Activated CD4-positive, alpha-beta T cell treated with anti-CD3 and anti-CD28 coated beads for 48 hours (primary cell): ENCODE results near the gene ADAP2.
"Not testable (repeated sequence)": the region's sequence is repeated elsewhere in the genome, so short reads cannot be mapped to it uniquely, and the experiment has no call there.

ENCODE experiments used
- DNase-seq: peaks from one replicate; pipeline ENCODE4 v3.0.0-alpha.2; 2020

ADAP2 gene, protein sequence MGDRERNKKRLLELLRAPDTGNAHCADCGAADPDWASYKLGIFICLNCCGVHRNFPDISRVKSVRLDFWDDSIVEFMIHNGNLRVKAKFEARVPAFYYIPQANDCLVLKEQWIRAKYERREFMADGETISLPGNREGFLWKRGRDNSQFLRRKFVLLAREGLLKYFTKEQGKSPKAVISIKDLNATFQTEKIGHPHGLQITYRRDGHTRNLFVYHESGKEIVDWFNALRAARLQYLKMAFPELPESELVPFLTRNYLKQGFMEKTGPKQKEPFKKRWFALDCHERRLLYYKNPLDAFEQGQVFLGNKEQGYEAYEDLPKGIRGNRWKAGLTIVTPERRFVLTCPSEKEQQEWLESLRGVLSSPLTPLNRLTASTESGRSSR

DNA sequence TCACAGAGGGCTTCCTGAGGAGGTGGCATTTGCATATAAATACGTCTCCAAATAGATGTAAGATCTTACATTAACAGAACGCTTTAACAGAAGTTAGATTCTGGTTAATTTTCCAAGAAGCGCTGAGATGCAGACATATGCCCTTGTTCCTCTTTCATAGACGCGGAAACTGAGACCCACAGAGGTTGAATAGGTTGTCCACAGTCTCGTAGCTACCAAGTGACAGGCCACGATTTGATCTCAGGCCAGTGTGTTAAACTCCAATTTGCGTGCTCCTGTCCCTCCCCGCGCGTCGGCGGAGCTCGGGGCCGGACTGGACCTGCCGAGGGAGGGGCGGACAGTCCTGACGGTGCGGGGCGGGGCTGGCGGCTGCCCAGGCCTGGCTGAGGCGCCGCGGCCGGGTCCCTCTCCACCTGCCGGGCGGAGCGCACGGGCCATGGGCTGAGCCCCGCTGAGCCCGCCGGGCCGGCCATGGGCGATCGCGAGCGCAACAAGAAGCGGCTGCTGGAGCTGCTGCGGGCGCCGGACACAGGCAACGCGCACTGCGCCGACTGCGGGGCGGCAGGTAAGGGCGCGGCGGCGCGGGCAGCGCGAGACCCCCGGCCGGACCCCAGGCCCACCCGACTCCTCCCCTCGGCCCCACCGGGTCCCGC lies at the start of gene ADAP2:
TSS of gene ADAP2 (plus strand) at position 402 of the 653 bp plus-strand sequence. CDS start at position 472, 70 bp downstream.
- DNase-seq: no peak

DNA sequence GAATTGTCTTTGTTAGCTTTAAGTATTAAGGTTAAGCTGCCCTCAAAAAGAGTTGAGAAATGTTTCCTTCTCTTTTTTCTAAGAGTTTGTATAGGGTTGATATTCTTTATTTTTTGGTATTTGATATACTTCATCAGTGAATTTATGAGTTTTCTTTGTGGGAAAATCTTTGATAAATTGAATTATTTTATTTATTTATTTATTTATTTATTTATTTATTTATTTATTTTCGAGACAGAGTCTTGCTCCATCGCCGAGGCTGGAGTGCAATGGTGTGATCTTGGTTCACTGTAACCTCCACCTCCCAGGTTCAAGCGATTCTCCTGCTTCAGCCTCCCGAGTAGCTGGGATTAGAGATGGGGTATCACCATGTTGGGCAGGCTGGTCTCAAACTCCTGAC lies 35.6 kb upstream of the ADAP2 start:
- no peak for DNase-seq

DNA sequence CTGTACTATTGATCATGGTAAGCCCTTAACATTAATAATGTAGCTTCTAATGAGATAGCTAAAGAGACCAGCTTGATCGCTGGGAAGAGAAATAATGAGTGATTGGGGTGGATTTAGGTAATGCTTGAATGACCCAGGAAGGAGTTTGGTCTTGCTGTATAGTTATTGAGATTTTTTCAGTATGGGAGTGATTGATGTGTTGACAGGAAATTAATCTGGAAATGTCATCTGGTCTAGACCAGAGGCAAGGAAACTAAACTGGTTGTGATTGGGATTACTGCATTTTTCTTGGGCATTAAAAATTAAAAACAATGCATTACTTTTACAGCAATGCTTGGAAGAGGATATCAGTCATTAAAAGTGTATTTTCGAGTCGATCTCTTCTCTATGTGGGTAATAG lies 27.5 kb upstream of the ADAP2 start:
- no peak for DNase-seq

DNA sequence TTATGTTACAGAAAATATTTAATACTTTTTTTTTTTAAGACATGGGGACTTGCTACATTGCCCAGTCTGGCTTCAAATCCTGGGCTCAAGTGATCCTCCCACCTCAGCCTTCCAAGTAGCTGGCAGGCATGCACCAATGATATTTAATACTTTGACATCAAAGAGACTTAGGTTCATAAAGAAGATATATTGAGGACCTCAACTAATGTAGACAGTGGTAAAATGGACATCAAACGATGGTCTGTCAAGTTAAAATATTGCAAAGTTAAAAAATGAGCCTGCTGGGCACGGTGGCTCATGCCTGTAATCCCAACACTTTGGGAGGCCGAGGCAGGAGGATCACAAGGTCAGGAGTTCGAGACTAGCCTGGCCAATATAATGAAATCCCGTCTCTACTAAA lies 24.4 kb upstream of the ADAP2 start:
- DNase-seq: no peak

DNA sequence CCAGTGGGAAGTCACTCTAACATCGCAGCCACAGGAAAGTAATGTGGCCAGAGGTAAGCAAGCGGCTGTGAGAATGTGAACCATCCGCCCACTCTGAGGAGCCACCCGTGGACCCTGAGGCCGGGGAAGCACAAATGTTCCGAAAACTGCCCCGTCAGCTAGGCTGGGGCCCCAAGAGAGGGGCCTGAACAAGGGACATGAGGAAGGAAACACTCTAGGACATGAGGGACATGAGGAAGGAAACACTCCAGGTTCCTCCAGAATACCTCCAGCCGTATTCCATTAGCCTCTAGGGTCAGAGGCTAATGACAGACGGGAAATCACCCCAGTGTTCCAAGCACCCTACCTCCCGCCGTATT lies 16.0 kb upstream of the ADAP2 start:
- peak; percentile 27 for DNase-seq

DNA sequence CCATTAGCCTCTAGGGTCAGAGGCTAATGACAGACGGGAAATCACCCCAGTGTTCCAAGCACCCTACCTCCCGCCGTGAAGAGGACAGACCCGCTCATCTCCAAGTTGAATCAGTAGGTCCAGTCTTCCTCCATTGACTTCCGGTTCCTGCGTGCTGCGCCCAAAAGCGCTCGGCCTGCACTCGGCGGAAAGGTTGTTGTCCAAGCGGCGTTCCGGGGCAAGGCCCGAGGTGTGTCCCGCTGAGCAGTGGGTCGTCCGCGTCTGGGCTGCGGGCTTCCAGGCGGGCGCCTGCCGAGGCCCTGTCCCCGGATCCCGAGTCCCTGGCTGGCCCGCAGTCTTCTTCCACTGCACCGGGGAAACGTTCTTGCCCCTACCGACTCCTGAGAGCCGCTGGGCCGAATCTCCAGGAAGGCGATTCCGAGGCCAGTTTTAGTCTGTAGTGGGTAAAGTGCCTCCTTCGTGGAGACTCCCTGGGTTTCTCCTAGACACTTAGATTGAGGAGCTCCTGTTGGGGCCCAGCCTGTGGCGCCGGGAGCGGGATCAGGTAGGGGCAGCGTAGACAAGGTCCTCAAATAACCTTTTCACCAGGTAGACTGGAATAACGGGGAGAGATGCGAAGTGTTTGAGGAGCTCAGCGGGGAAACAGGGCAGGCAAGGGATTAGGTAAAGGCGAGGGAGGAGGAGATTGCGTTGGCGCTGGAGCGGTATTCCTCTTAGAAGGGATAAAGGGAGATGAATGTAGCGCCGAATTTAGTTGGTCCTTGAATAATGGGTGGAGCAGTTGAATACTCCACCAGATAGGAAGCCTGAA lies 15.4 kb upstream of the ADAP2 start, which contains the start of gene TEFM:
TSS of gene TEFM (minus strand) at position 138 of the 811 bp plus-strand sequence. CDS start at position 98, 40 bp downstream.
- peak; percentile 94 for DNase-seq

DNA sequence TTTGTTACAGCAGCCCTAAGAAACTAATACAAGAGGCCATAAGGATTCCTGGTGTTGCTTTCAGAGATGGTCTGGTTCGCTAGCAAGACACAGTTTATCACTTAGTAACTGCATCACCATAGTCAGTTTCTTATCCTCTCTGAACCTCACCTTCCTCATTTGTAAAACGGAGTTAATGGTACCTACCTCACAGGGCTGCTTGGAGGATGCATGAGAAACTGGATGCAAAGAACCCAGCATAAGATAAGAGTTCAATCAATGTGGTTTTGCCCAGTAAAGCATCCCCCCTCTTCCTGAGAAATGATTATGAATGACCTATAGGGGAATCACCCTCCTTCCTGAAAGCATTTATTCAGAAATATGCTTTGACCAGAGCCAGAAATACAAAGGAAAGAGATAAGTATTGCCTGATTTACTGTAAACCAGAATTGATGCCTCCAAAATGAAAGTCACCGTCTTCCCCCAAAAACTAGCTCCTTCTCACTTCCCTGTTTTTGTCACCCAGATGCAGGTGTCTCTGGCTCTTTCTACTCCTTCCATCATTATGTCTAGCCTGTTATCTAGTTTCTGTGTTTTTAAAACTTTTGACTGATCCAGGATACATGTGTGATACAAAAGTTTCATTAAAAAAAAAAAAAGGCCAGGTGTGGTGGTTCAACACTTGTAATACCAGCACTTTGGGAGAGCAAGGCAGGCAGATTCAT lies 12.9 kb upstream of the ADAP2 start:
- DNase-seq: no peak

DNA sequence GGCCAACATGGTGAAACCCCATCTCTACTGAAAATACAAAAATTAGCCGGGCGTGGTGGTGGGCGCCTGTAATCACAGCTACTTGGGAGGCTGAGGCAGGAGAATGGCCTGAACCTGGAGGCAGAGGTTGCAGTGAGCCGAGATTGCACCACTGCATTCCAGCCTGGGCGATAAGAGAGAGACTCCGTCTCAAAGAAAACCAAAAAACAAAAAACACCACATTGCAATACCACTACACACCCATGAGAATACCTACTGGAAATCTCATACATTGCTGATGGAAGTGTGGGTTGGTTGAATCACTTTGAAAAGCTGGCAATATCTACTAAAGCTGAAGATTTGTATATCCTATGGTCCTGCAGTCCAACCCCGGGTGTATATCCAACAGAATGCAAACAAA lies 11.6 kb upstream of the ADAP2 start:
- DNase-seq: not testable (repeated sequence)

DNA sequence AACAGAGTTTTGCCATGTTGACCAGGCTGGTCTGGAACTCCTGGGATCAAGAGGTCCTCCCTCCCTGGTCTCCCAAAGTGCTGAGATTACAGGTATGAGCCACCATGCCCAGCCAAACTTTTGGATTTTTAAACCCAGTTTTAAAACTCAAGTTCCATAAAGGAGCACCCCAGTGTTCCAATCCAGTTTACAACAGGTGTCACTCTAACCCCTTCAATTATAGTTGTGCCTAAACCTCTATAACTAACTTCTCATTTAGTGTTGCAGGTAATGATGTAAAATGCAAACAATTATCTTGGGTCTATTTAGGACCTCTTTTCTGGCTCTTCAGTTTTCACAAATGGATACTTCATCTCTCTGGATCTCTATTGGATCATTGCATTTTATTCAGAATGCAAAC lies 7.8 kb upstream of the ADAP2 start:
- no peak for DNase-seq

DNA sequence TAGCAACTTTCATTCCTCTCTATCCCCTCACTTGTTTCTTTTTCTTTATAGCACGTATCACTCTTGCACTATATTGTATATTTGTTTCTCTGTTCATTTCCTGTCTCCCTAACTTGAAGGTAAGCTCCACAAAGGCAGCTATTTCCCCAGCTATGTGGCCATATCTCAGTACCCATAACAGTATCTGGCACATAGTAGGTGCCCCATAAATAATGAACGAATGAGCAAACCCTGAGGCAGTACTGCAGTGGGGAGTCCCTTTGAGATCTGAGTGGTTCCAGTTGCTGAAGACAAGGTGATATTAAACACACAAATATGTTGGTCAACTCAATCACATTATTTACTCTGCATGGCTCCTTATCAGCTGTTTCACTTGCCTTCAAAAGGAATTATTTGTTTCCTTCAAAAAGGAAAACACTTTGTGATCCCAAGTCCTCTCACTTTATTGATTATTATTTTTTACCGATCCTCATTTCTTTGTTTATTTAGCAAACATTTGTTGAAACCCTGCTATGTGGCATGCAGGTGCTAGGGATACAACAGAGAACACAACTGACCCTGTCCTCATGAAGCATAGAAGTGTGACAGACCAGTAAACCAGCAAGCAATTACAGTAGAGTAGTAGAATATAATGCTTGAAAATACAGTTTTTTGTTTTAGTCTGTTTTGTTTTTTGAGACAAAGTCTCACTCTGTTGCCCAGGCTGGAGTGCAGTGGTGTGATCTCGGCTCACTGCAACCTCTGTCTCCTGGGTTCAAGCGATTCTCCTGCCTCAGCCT lies 5.7 kb upstream of the ADAP2 start:
- DNase-seq: no peak

DNA sequence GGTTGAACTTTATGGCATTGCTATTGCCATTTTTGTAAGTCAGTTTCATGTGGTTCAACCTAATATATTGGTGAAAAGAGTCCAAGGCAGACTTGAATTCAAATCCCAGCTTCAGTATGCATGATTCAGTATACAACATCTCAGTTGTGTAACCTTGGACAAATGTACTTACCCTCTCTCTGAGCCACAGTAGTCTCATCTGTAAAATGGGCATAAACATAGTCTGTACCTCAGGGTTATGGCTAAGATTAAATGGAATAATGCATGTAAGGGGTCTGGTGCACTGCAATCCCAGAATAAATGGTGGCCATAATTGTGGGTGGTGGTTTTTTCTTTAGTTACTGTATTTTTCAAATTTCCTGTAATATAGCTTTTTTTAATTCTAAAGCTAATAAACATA lies 4.7 kb upstream of the ADAP2 start:
- DNase-seq: no peak

DNA sequence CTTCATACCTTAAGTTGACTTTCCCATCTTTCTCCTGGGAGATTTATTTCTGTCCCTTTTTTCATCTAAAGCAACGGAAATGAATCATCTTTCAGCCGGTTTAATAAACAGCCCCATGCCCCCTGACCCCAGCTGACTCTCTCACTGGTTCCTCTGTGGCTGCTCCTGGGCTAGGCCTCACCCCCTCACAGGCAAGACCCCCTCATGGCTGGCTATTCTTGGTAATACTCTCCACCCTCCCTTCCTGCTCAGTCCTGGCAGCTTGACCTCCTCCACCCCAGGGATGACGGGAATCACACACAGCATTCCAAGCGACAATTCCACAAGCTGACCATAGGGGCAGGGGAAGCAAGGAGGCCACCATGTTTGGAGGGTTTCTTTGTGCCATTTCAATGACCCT lies 1.5 kb upstream of the ADAP2 start:
- no peak for DNase-seq

DNA sequence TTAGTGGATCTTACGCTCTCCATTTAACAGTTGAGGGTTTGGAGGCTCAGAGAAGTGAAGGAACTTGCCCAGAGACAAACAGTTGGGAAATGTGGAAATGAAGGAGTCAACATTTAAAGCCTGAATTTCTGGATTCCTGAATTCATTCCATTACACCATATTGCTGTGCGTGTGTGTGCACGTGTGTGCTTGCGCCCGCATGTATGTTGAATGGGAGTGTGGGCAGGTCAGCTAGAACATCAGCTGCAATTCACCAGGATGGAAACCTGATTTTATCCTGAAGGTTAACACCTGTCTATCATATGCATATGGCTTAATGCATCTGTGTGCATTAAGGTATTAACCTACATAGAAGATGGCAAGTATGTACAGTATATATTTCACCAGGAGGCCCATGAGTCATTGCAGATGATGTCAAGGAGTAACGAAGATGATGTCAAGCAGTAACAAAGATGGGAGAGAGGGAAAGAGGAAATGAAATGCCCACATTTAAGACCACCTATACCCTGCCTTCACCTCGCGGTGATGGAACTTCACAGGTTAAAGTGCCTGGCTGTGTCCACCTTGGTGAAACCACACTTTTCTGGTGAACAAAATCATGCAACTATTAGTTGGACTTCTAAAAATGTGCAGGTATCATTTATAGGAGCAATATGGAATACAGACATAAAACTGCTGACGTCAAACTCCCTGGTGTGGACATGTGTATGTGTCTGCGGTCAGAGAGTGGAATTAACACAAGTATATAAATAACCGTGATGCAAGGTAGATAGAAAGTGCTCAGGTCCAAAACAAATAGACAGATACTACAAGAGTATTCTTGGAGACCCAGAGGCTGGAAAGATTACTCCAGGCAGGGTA lies 832 bp upstream of the ADAP2 start:
- no peak for DNase-seq

DNA sequence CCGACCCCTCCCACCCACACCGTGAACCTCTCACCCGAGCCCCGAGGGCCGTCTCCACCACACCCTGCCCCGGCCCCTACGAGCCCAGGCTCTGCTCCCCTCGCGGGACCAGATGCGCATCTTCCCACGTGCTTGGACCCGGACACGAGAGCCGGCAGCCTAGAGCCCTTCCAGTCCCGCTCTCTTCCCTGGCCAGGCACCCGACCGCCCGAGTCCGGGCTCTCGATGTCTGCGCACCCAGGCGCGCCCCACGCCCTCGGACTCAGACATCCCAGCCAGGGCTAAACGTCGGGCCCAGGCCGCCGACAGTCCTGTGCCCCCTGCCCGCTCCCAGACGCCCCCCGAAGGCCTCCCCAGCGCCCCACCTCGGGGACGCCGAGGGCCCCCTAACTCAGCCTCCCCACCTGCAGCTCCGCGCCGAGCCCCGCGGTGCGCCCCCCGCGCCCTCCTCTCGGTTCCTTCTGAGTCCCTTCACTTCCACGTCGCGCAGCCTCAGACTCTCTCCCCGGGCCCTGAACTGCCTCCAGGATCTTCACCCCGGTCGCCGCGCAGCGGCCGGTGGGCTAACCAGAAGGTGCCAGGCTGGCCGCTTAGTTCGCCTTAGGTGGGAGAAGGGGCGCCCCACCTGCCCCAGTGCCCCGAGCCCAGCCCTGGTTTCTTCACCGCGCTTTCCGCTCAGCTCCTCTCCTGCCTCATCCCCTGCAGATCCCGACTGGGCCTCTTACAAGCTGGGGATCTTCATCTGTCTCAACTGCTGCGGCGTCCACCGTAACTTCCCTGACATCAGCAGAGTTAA lies 688 bp downstream of the ADAP2 start:
- peak; percentile 12 for DNase-seq

DNA sequence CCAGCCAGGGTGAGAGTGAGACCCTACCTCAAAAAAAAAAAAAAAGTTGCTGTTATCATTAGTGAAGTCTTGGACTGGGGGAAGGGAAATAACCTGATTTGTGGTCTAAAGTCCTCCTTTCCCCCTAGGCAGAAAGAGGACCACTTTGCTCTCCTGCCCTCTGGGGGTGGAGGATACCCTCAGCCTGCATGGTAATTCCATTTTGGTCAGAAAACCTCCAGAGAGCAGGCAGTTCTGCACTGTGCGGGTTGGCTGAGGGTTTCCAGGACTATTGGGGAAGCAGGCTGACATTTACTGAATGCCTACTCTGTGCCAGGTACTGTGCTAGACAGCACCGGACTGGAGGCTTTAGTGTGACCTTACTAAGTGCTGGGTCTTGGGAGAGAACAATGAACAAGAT lies 2.6 kb downstream of the ADAP2 start:
- no peak for DNase-seq

DNA sequence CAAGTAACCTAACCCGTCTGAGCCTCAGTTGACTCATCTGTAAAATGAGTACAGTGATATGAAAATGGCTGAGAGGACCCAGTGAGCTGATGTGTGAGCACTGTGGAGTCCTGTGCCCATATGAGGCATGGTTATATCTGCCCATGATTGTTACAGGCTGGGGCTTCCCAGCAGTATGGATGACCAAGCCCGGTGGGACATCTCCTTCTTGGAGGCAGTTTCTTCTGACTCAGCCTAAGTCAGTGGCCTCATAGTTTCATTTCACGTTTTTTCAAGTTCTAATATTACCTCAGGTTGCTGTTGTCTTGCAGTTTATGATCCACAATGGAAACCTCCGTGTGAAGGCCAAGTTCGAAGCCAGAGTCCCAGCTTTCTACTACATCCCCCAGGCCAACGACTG lies 4.8 kb downstream of the ADAP2 start:
- DNase-seq: no peak

DNA sequence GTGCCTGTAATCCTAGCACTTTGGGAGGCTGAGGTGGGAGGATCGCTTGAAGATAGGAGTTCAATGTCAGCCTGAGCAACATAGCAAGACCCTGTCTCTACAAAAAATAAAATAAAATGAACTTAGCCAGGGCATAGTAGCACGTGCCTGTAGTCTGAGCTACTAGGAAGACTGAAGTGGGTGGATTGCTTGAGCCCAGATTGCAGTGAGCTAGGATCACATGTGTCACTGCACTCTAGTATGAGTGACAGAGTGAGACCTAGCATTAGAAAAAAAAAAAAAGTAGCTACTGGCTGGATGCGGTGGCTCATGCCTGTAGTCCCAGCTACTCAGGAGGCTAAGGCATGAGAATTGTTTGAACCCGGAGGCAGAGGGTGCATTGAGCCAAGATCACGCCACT lies 6.0 kb downstream of the ADAP2 start:
- no peak for DNase-seq

DNA sequence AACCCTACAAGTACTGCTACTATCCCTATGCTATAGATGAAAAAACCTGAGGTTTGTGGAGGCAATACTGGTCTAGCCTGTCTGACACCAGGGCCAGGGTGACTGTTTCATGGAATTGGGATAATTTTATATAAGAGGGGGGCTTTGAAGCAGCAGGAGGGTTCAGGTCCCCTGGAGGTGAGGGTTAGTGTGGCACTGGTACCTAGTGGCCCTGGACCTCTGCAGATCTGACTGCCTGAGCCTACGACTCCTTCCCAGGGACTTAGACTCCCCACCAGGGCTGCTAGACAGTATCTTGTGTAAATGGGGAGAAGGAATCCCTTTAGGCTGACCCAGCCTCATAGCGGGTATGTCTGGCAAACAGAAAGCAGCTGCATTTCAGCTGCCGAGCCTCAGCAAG lies 6.8 kb downstream of the ADAP2 start:
- DNase-seq: no peak

DNA sequence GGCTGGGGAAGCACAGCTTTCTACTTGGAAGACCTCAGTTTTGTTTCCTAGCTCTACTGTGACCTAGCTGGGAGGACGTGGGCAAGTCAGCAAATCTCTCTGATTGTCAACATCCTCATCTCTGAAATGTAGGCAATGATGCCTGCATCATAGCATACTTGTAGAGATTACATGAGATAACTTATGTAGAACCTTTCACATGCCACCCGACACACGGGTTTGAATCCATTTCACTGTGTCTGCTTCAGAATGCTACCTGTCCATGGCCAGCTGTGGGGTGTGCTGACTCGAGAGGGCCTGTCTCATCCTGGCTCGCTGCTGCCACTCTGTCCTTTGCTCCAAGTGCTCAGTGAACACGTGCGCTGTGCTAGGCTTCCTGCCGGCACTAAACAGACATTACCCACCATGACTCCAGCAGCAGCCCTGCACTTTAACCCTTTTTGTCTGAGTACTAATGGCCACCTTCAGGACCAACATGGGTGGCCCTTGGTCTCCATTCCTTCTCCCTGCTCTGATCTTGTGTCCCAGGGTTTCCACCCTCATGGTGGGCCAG lies 7.4 kb downstream of the ADAP2 start:
- no peak for DNase-seq

DNA sequence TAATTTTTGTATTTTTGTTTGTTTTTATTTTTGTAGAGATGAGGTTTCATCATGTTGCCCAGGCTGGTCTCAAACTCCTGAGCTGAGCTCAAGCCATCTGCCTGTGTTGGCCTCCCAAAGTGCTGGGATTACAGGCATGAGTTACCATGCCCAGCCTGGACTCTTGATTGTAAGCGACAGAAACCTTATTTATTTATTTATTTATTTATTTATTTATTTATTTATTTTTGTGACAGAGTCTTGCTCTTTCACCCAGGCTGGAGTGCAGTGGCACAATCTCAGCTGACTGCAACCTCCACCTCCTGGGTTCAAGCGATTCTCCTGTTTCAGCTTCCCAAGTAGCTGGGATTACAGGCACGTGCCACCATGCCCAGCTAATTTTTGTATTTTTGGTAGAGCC lies 8.1 kb downstream of the ADAP2 start:
- not testable (repeated sequence) for DNase-seq
